ENCODE measurements around the gene GLG1.
"Not testable (repeated sequence)": the region's sequence is repeated elsewhere in the genome, so short reads cannot be mapped to it uniquely, and the experiment has no call there.

Gene GLG1

DNA sequence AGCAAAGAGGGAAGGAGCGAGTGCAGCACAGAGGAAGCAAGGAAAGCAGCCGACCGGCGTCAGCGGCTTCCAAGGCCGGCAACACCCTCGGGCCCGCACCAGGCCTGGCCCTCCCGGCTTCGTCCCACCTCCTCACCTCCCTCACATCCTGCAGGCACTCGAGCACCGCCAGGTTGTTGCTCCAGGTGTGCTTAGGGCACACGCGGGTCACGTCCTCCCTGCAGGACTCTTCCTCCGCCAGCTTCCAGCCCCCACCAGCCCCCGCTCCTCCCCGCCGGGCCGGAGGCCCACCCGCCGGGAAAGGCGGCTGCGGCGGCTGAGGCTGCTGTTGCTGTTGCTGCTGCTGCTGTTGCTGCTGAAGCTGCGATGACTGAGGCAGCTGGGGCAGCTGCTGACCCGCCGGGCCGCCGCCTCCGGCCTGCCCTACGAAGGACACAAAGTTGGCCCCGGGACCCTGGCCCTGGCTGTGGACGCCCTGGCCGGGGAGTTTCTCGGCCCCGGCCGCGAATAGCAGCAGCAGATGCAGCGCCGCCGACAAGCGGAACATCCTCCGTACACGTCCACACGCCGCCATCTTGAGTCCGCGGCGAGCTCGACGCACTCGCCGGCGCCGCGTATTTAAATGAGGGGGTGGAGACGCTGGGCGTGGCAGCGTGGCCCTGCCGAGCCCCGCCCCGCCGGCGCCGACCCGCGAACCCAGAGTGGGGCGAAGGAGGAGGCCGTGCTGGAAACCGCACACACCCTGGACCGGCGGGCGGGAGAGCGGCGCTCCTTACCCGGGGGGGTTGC, at the start of gene GLG1:
Gene GLG1, minus strand, starts transcription at position 594 of the 789 bp plus-strand sequence. Its CDS starts 20 bp downstream, at position 574.
- Mint-ChIP-seq H3K4me3 (peak within 1 kb of the TSS; percentile 99), H3K4me1 (peaks cover 73% of the 10 kb centered on the region), H3K27me3 (no peaks in the 10 kb centered on the region), H3K27ac (peak within 1 kb of the TSS; percentile 97), H3K9me3 (peaks cover 3% of the 10 kb centered on the region), H3K36me3 (peaks cover 31% of the 10 kb centered on the region)
- CTCF ChIA-PET = no interaction called here
- DNase-seq = peak; percentile 94

- CTCF ChIA-PET = no interaction called here
- Mint-ChIP-seq H3K27ac (peak overlapping the region; percentile 16), H3K9me3 (no peaks in the 10 kb centered on the region), H3K4me3 (no peak overlapping the region), H3K27me3 (no peaks in the 10 kb centered on the region), H3K4me1 (peaks cover 51% of the 10 kb centered on the region), H3K36me3 (peaks cover 64% of the 10 kb centered on the region)
- DNase-seq = no peak
Observed at GRCh38 chr16:74654536-74655050, 47.7 kb upstream of the GLG1 start.

DNA sequence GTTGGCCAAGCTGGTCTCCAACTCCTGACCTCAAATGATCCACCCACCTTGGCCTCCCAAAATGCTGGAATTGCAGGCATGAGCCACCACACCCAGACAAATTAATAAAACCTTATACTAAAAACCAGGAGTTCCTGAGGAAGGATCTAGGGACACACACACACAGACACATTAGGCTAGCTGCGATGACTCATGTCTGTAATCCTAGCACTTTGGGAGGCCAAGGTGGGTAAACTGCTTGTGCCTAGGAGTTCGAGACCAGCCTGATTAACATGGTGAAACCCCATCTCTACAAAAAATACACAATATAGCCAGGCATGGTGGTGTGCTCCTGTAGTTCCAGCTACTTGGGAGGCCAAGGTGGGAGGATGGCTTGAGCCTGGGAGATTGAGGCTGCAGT, 46.0 kb upstream of the GLG1 start:
- H3K27ac Mint-ChIP-seq = not testable (repeated sequence)
- peaks cover 59% of the 10 kb centered on the region for H3K36me3 Mint-ChIP-seq

DNA sequence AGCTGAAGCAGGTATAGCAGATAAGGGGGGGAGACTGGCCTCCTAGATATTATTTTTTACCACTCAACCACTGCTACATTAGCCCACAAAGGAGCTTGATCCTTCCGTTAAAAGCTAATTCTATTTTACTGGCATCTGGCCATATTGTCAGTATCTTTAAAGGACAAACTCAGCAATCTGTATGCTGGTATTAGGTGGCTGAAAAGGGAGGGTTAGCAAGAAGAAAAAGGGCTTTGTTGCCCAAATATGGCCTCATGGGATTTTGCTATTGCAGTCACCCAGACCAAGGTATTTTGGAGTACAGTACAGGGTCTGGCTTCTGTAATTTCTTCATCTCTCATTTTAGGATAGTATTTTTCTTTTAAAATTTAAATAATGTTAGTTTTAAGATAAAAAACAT, 45.3 kb upstream of the GLG1 start:
- Mint-ChIP-seq H3K4me1 (peaks cover 30% of the 10 kb centered on the region), H3K27ac (no peak overlapping the region), H3K36me3 (peaks cover 56% of the 10 kb centered on the region), H3K9me3 (no peaks in the 10 kb centered on the region), H3K27me3 (no peaks in the 10 kb centered on the region), H3K4me3 (no peak overlapping the region)
- CTCF ChIA-PET = interaction anchor here (0.8 to 1.6 kb wide), 6 partner anchors 12 to 50 kb away, joined by 3 to 5 read pairs (median 4); no protein-coding TSS in a partner anchor
- no peak for DNase-seq

More for the DNA sequence above, 46.0 kb upstream of the GLG1 start:
- H3K27me3 Mint-ChIP-seq, CTCF ChIA-PET, H3K9me3 Mint-ChIP-seq, H3K4me3 Mint-ChIP-seq, DNase-seq: not testable (repeated sequence)
- H3K4me1 Mint-ChIP-seq = peaks cover 35% of the 10 kb centered on the region

- DNase-seq = no peak
- Mint-ChIP-seq H3K9me3 (no peaks in the 10 kb centered on the region), H3K36me3 (peaks cover 53% of the 10 kb centered on the region), H3K27ac (no peak overlapping the region), H3K27me3 (no peaks in the 10 kb centered on the region), H3K4me3 (no peak overlapping the region), H3K4me1 (peaks cover 26% of the 10 kb centered on the region)
- CTCF ChIA-PET = interaction anchor here (0.8 to 1.6 kb wide), 8 partner anchors 8 to 50 kb away, joined by 3 to 6 read pairs (median 4); no protein-coding TSS in a partner anchor
Observed at GRCh38 chr16:74651841-74652240, 44.9 kb upstream of the GLG1 start.

DNA sequence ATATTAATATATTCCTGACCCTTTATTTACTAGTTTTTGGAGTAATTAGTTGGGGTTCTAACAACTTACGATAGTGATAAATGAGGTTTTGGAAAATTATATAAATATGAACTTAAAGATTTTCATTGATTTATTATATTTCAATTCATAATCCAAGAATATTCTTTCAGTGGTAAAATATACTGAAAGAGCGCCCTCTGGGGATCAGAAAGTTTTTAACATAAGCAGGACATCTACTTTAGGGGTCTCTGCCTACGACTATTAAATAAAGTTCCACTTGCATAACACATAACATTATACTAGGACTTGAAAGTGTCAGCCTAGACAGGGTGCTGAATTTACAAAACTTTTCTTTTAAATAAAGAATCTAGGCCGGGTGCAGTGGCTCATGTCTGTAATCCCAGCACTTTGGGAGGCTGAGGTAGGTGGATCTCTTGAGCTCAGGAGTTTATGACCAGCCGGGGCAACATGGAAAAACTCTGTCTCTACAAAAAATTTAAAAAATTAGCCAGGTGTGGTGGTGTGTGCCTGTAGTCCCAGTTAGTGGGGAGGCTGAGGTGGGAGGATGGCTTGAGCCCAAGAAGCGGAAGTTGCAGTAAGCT, 44.2 kb upstream of the GLG1 start:
- H3K36me3 Mint-ChIP-seq = peaks cover 49% of the 10 kb centered on the region
- CTCF ChIA-PET = interaction anchor here (1.0 to 1.6 kb wide), 8 partner anchors 9 to 51 kb away, joined by 3 to 6 read pairs (median 4); no protein-coding TSS in a partner anchor
- no peak overlapping the region for H3K4me3 Mint-ChIP-seq
- H3K9me3 Mint-ChIP-seq = no peaks in the 10 kb centered on the region
- DNase-seq = no peak
- no peak overlapping the region for H3K27ac Mint-ChIP-seq
- peaks cover 20% of the 10 kb centered on the region for H3K4me1 Mint-ChIP-seq
- H3K27me3 Mint-ChIP-seq = no peaks in the 10 kb centered on the region

DNA sequence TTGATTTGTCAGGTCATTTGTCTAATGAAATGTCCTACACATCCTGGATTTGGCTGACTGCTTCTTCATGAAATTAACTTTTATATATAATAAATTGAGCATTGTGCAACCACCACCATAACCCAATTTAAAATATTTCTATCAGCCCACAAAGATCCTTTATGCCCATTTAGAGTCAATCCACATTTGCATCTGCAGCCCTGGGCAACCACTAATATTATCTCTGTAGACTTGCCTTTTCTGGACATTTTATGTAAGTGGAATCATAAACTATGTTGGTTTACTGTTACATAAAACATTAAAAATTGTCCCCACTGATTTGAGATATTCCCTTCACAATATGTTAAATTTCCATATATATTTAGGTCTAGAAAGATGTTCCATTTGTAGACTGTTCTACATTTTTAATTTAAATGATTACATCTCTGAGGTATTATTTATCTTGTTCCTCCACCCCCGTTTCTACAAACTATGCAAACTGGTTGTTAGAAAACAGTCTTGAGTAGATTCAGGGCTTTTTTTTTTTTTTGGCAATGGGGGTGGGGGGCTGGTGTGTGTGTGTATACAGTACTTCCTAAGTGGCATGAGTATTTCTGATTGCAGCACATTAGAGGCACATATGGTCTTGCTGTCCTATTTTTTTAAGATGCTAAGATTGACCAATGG, 43.1 kb upstream of the GLG1 start:
- no peaks in the 10 kb centered on the region for H3K9me3 Mint-ChIP-seq

DNA sequence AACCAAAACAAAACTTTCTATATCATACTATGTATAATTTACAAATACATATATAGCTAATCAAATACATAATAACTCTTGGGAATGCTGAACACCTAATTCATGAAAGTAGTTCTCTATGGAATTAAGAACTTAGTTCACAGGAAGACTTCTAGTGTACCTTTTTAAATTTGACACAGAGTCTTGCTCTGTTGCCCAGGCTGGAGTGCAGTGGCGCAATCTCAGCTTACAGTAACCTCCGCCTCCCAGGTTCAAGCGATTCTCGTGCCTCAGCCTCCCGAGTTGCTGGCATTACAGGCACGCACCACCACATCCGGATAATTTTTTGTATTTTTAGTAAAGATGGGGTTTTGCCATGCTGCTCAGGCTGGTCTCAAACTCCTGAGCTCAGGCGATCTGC, 35.1 kb upstream of the GLG1 start:
- H3K36me3 Mint-ChIP-seq = peaks cover 48% of the 10 kb centered on the region

More for the DNA sequence above, 43.1 kb upstream of the GLG1 start:
- Mint-ChIP-seq H3K4me1 (peaks cover 13% of the 10 kb centered on the region), H3K4me3 (no peak overlapping the region), H3K27me3 (no peaks in the 10 kb centered on the region), H3K27ac (no peak overlapping the region), H3K36me3 (peaks cover 49% of the 10 kb centered on the region)
- no peak for DNase-seq
- CTCF ChIA-PET = interaction anchor here (1.5 kb wide), 1 partner anchor 27 kb away, joined by 4 read pairs; no protein-coding TSS in a partner anchor

DNA sequence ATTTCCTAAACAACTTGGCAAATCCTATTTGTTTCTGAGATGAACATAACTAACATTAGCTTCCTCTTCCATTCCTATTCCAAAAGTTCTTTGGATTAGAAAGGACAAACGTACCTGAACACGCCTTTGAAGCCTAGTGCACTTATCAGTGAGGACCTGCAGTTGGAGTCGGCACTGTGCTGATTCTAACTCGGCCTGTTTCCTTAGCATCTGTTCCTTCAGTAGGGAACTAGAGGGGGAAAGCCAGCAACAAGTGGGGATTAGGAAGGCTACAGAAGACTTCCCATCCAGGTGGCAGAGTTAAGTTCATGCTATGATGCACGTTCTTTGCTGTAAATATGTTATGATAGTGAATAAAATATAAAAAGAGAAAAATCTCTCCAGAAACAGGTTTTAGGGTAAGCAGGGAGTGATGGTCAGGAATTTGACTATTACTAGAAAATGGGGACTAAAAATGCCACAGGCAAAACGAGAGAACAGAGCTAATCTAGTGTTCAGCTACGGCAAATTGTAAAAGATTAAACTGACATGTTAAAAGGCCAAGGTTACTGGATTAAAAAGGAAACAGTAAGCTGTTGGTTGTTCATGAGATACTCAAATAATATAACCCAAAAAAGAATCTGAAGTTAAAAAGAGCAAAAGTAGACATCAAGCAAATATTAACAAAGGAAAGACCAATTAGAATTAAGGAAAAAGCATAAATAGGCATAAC, 31.0 kb upstream of the GLG1 start:
- CTCF ChIA-PET = interaction anchor here (0.6 kb wide), 1 partner anchor 176 kb away, joined by 4 read pairs; no protein-coding TSS in a partner anchor
- H3K4me3 Mint-ChIP-seq = no peak overlapping the region
- peaks cover 43% of the 10 kb centered on the region for H3K36me3 Mint-ChIP-seq
- no peaks in the 10 kb centered on the region for H3K9me3 Mint-ChIP-seq
- H3K4me1 Mint-ChIP-seq = no peaks in the 10 kb centered on the region
- peak overlapping the region; percentile 22 for H3K27ac Mint-ChIP-seq
- no peaks in the 10 kb centered on the region for H3K27me3 Mint-ChIP-seq
- DNase-seq = no peak

More for the DNA sequence above, 35.1 kb upstream of the GLG1 start:
- Mint-ChIP-seq H3K27me3 (no peaks in the 10 kb centered on the region), H3K4me1 (no peaks in the 10 kb centered on the region), H3K4me3 (no peak overlapping the region), H3K9me3 (no peaks in the 10 kb centered on the region), H3K27ac (no peak overlapping the region)
- no peak for DNase-seq
- CTCF ChIA-PET = interaction anchor here (0.8 to 1.4 kb wide), 2 partner anchors 13 to 18 kb away, joined by 3 read pairs; no protein-coding TSS in a partner anchor

GRCh38 chr16:74635303-74635702, 28.4 kb upstream of the GLG1 start:
- Mint-ChIP-seq H3K9me3 (no peaks in the 10 kb centered on the region), H3K27ac (no peak overlapping the region), H3K36me3 (peaks cover 47% of the 10 kb centered on the region), H3K4me1 (peaks cover 2% of the 10 kb centered on the region), H3K4me3 (no peak overlapping the region), H3K27me3 (no peaks in the 10 kb centered on the region)
- no peak for DNase-seq
- CTCF ChIA-PET = interaction anchor here (0.8 kb wide), 1 partner anchor 16 kb away, joined by 3 read pairs; no protein-coding TSS in a partner anchor

- Mint-ChIP-seq H3K27me3 (no peaks in the 10 kb centered on the region), H3K27ac (peak overlapping the region; percentile 45), H3K9me3 (no peaks in the 10 kb centered on the region), H3K4me3 (no peak overlapping the region), H3K36me3 (peaks cover 58% of the 10 kb centered on the region), H3K4me1 (peaks cover 2% of the 10 kb centered on the region)
- no peak for DNase-seq
- CTCF ChIA-PET = interaction anchor here (0.9 kb wide), 1 partner anchor 58 kb away, joined by 3 read pairs; no protein-coding TSS in a partner anchor
Observed at GRCh38 chr16:74633686-74634085, 26.8 kb upstream of the GLG1 start.

DNA sequence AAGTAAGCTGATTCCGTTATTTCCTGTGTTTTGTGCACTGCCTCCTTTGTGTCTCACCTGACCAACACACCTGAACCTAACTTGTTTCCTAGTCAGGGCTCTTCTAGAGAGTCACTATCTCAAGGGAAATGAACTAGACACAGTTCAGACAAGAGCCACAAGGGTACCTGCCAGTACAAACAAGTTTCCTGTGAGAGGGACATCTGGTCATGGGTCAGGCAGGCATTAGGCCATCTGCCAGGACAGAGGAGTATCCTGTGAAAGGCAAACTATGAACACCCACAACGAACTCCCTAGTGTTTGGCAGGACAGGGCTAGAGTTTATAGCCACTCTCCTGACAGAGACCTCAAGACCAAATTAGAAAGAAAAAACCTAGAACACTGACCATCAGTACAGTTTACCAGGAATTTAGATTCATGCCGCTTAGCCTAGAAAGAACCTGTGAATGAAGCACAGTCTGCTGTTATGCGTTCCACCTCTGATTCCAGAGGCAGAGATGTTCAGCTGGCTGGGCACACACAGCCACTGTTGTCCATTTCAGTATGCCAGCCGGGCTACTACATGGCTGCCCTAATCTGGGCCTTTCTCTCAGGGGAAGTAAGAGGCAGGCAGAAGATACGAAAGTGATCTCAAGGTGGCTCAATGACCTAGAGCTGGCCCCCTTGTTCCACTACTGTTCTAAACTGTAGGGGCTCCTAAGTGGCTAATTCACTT, 20.7 kb upstream of the GLG1 start:
- CTCF ChIA-PET = interaction anchor here (1.4 kb wide), 1 partner anchor 318 kb away, joined by 5 read pairs; no protein-coding TSS in a partner anchor
- no peak overlapping the region for H3K4me3 Mint-ChIP-seq
- H3K27ac Mint-ChIP-seq = peak overlapping the region; percentile 52

More for the DNA sequence above, 20.7 kb upstream of the GLG1 start:
- H3K36me3 Mint-ChIP-seq = peaks cover 80% of the 10 kb centered on the region
- H3K27me3 Mint-ChIP-seq = no peaks in the 10 kb centered on the region
- H3K4me1 Mint-ChIP-seq = peaks cover 8% of the 10 kb centered on the region
- DNase-seq = no peak
- no peaks in the 10 kb centered on the region for H3K9me3 Mint-ChIP-seq

Data from activated naive CD4-positive, alpha-beta T cell treated with anti-CD3 and anti-CD28 coated beads, Interleukin-2, amount 10 ng/mL, durations not matched to agents 7 days and 5 days (primary cell).